B cell (primary cell): ENCODE measurements around the gene PTPRN2. TPM values are rescaled to one million over a fixed set of nuclear protein-coding genes. Genes with fewer than 3 reads are reported as not detected.

Experiments
- ATAC-seq: fragments of 200-7000 bp; cut with Tn5 transposase; one replicate; pipeline ENCODE4 v1.10.0; 2021; ENCODE audit warnings: low read depth, mild to moderate bottlenecking, moderate number of reproducible peaks, moderate library complexity
- CTCF ChIA-PET: fragments of 350-600 bp; sonication (Branson Sonifier 250); formaldehyde crosslinking; loops from one replicate; lab custom pipeline; 2021; ENCODE audit warnings: antibody characterized with exemption, inconsistent platforms; lab: Charles Lee
- POLR2A ChIA-PET: fragments of 350-600 bp; sonication (Branson Sonifier 250); formaldehyde crosslinking; loops from one replicate; lab custom pipeline; 2021; ENCODE audit warnings: antibody characterized with exemption; lab: Charles Lee
- DNase-seq: peaks from one replicate; pipeline ENCODE4 v3.0.0; 2013
- H2AFZ ChIP-seq: 2 replicates; pipeline ENCODE4 v1.6.1; 2012; ENCODE audit warnings: mild to moderate bottlenecking, low read depth, low read length; ENCODE audit not compliant: insufficient read depth, poor library complexity, severe bottlenecking
- H3K27ac ChIP-seq, 2 donors: 1 replicate in 1 of 2; 2 replicates in 1 of 2; pipeline ENCODE4 v1.5.1; 2012 to 2013; ENCODE audit warnings: low read length in 2 of 2, mild to moderate bottlenecking in 2 of 2, moderate library complexity in 1 of 2
- H3K27me3 ChIP-seq, 4 experiments: fragments of 200-600 bp in 1 of 4; sonication (generic) in 1 of 4; replicated peaks in 1 of 4; 1 replicate in 2 of 4; 2 replicates in 2 of 4; pipeline versions ENCODE4 v1.6.1 to v1.7.0; 2013 to 2016; ENCODE audit warnings: low read length in 3 of 4, mild to moderate bottlenecking in 2 of 4, mixed read lengths in 1 of 4, moderate library complexity in 1 of 4; ENCODE audit not compliant: insufficient read depth in 4 of 4, control insufficient read depth in 3 of 4; ENCODE audit errors: control extremely low read depth in 1 of 4
- H3K36me3 ChIP-seq, 2 experiments: replicated peaks in 1 of 2; 1 replicate in 1 of 2; 2 replicates in 1 of 2; pipeline versions ENCODE4 v1.6.1 to v1.7.1; 2013; ENCODE audit warnings: low read length in 1 of 2; ENCODE audit not compliant: insufficient read depth in 2 of 2, control insufficient read depth in 1 of 2; ENCODE audit errors: control extremely low read depth in 1 of 2, extremely low read depth in 1 of 2
- H3K4me1 ChIP-seq, 2 donors: fragments of 200-600 bp in 1 of 2; sonication (generic) in 1 of 2; 1 replicate in 1 of 2; 2 replicates in 1 of 2; pipeline versions ENCODE4 v1.5.1 to v1.6.1; 2013 to 2017; ENCODE audit warnings: low read length in 2 of 2; ENCODE audit not compliant: control insufficient read depth in 2 of 2, insufficient read depth in 2 of 2
- H3K4me2 ChIP-seq: replicated peaks from 2 replicates; pipeline ENCODE3; 2012; ENCODE audit warnings: mild to moderate bottlenecking, low read depth, low read length; ENCODE audit not compliant: poor library complexity, severe bottlenecking
- H3K4me3 ChIP-seq, 5 experiments: fragments of 200-600 bp in 1 of 5; sonication (generic) in 1 of 5; 1 replicate in 3 of 5; 2 replicates in 2 of 5; pipeline versions ENCODE4 v1.5.1 to v1.7.0; 2011 to 2016; ENCODE audit warnings: low read length in 4 of 5, mild to moderate bottlenecking in 4 of 5, low read depth in 2 of 5, control low read depth in 1 of 5, moderate library complexity in 1 of 5; ENCODE audit not compliant: insufficient read depth in 1 of 5; ENCODE audit errors: control extremely low read depth in 1 of 5, extremely low read depth in 1 of 5
- H3K79me2 ChIP-seq: fragments of 200-600 bp; sonication (generic); one replicate; pipeline ENCODE4 v1.6.0; 2016; ENCODE audit warnings: low read length; ENCODE audit not compliant: control insufficient read depth, insufficient read depth
- H3K9ac ChIP-seq: fragments of 200-600 bp; sonication (generic); 2 replicates; pipeline ENCODE4 v1.6.1; 2017; ENCODE audit warnings: mild to moderate bottlenecking, low read length, moderate library complexity
- H3K9me3 ChIP-seq, 3 donors: one replicate each; pipeline versions ENCODE4 v1.6.1 to v1.7.1; 2013; ENCODE audit warnings: low read length in 2 of 3; ENCODE audit not compliant: control insufficient read depth in 2 of 3, insufficient read depth in 1 of 3; ENCODE audit errors: control extremely low read depth in 1 of 3
- H4K20me1 ChIP-seq: 2 replicates; pipeline ENCODE4 v1.6.0; 2012; ENCODE audit warnings: mild to moderate bottlenecking, low read length; ENCODE audit not compliant: insufficient read depth, control insufficient read depth, poor library complexity, severe bottlenecking
- H3K27ac Mint-ChIP-seq: one replicate; pipeline ENCODE4 v1.8.0; 2021; ENCODE audit warnings: mixed read lengths
- H3K27me3 Mint-ChIP-seq: one replicate; pipeline ENCODE4 v1.8.0; 2021; ENCODE audit warnings: mixed read lengths
- H3K4me1 Mint-ChIP-seq: one replicate; pipeline ENCODE4 v1.8.0; 2021; ENCODE audit warnings: mixed read lengths
- H3K4me3 Mint-ChIP-seq: one replicate; pipeline ENCODE4 v1.8.0; 2021; ENCODE audit warnings: mixed read lengths
- H3K9me3 Mint-ChIP-seq: one replicate; pipeline ENCODE4 v1.8.0; 2022; ENCODE audit warnings: mixed read lengths; ENCODE audit not compliant: insufficient read depth
- CTCF ChIP-seq: fragments of 200-600 bp; IDR thresholded peaks from one replicate; pipeline ENCODE4 v1.8.0; 2022; ENCODE audit warnings: antibody characterized with exemption, mild to moderate bottlenecking
- EZH2 ChIP-seq: IDR thresholded peaks from 2 replicates; pipeline ENCODE4 v1.6.1; 2012; ENCODE audit warnings: borderline replicate concordance, low read depth, mild to moderate bottlenecking, moderate library complexity, low read length; ENCODE audit not compliant: insufficient read depth, poor library complexity, severe bottlenecking
- WGBS: methylation state at CpG from one replicate; pipeline ENCODE4 v1.1.5; 2013; ENCODE audit warnings: missing lambda C conversion rate; ENCODE audit not compliant: insufficient coverage; 5-methylcytosine and 5-hydroxymethylcytosine counted together
- intact Hi-C: fragments of 100-400 bp; cut with micrococcal nuclease; formaldehyde crosslinking; loops from one replicate; pipeline ENCODE4 v1.10.0; 2022
- polyA plus RNA-seq: library from polyadenylated mRNA; depleted of rRNA; stranded (reverse); fragments of >200 nt; gene quantifications from 2 replicates; pipeline ENCODE4 v1.2.3, GENCODE V29; 2012
- total RNA-seq, 2 donors: library from RNA; stranded (reverse); fragments of 120-200 nt in 1 of 2; gene quantifications; 1 replicate in 1 of 2; 2 replicates in 1 of 2; pipeline versions ENCODE4 v1.2.3 to v1.2.4, GENCODE V29; 2013 to 2022

The PTPRN2 gene
- total and polyA plus RNA-seq, 2 donors (not counting 1 experiment from before 2014, with no cell fraction given), result 2.0 to 5.0 TPM

- no peak overlapping the region for H3K4me3 ChIP-seq
- no peak overlapping the region for H3K4me2 ChIP-seq
- intact Hi-C loops, result no loop called here
- DNase-seq (no peak), ATAC-seq (no peak)
- Mint-ChIP-seq H3K27ac (no peak overlapping the region), H3K4me3 (no peak overlapping the region), H3K9me3 (no peaks in the 10 kb centered on the region), H3K27me3 (no peaks in the 10 kb centered on the region), H3K4me1 (no peaks in the 10 kb centered on the region)
- ChIA-PET CTCF (no interaction called here), POLR2A (no interaction called here)
- no peaks in the 10 kb centered on the region for H3K36me3 ChIP-seq
- H3K4me1 ChIP-seq, result no peaks in the 10 kb centered on the region
- no peaks in the 10 kb centered on the region for H3K79me2 ChIP-seq
- no peak overlapping the region for H3K27ac ChIP-seq
- no peak overlapping the region for H3K9ac ChIP-seq
- no peaks in the 10 kb centered on the region for H3K27me3 ChIP-seq
- peaks cover 0 to 16% (median 0%) of the 10 kb centered on the region in 3 donors for H3K9me3 ChIP-seq
- TF ChIP-seq EZH2 (no peak), CTCF (no peak)
- no peaks in the 10 kb centered on the region for H4K20me1 ChIP-seq
- H2AFZ ChIP-seq, result no peak overlapping the region
- 93% methylated on average over 9 of the region's 18 CpGs for WGBS
Measured at GRCh38 chr7:157652161-157652953, 935.3 kb downstream of the PTPRN2 start.

GRCh38 chr7:157651366-157652160, 936.1 kb downstream of the PTPRN2 start:
- Histone ChIP-seq H3K79me2 (no peaks in the 10 kb centered on the region), H4K20me1 (no peaks in the 10 kb centered on the region), H3K9ac (no peak overlapping the region), H3K27ac (no peak overlapping the region), H3K4me3 (no peak overlapping the region), H3K27me3 (no peaks in the 10 kb centered on the region), H3K4me1 (no peaks in the 10 kb centered on the region), H3K36me3 (no peaks in the 10 kb centered on the region), H2AFZ (no peak overlapping the region), H3K4me2 (no peak overlapping the region), H3K9me3 (peaks cover 0 to 15% (median 0%) of the 10 kb centered on the region in 3 donors)
- 91% methylated on average over 26 of the region's 28 CpGs for WGBS
- Mint-ChIP-seq H3K4me1 (no peaks in the 10 kb centered on the region), H3K27me3 (no peaks in the 10 kb centered on the region), H3K4me3 (no peak overlapping the region), H3K27ac (no peak overlapping the region), H3K9me3 (no peaks in the 10 kb centered on the region)
- ATAC-seq (no peak), DNase-seq (no peak)
- intact Hi-C loops, result no loop called here
- ChIA-PET POLR2A (no interaction called here), CTCF (no interaction called here)
- TF ChIP-seq CTCF, result no peak
- no peak for TF ChIP-seq EZH2
